PFSK-1 (cell line): Measurements from ENCODE around the gene MATCAP1.

Source experiments
- FOXP2 ChIP-seq: optimal IDR thresholded peaks from 2 replicates; pipeline ENCODE3; 2011; ENCODE audit warnings: borderline replicate concordance, control low read depth, inconsistent platforms; ENCODE audit not compliant: insufficient read depth; ENCODE audit errors: extremely low read length, extremely low read depth
- POLR2AphosphoS5 ChIP-seq: IDR thresholded peaks from 2 replicates; pipeline ENCODE4 v1.6.1; 2012; ENCODE audit warnings: low read depth, mild to moderate bottlenecking, control low read depth, low read length, moderate library complexity
- REST ChIP-seq, 2 experiments: IDR thresholded peaks; 2 replicates each; pipeline versions ENCODE4 v1.6.1 to v1.8.0; 2011 to 2012; ENCODE audit warnings: low read depth in 2 of 2, low read length in 2 of 2, control low read depth in 1 of 2, inconsistent platforms in 1 of 2, mild to moderate bottlenecking in 1 of 2, moderate library complexity in 1 of 2; ENCODE audit not compliant: insufficient read depth in 1 of 2
- SIN3A ChIP-seq: IDR thresholded peaks from 2 replicates; pipeline ENCODE4 v1.6.1; 2012; ENCODE audit warnings: mild to moderate bottlenecking, low read length, moderate library complexity, borderline replicate concordance; ENCODE audit not compliant: insufficient read depth
- TAF1 ChIP-seq: IDR thresholded peaks from 2 replicates; pipeline ENCODE4 v1.6.1; 2012; ENCODE audit warnings: low read length, control low read depth, borderline replicate concordance; ENCODE audit not compliant: insufficient read depth

The MATCAP1 gene

DNA sequence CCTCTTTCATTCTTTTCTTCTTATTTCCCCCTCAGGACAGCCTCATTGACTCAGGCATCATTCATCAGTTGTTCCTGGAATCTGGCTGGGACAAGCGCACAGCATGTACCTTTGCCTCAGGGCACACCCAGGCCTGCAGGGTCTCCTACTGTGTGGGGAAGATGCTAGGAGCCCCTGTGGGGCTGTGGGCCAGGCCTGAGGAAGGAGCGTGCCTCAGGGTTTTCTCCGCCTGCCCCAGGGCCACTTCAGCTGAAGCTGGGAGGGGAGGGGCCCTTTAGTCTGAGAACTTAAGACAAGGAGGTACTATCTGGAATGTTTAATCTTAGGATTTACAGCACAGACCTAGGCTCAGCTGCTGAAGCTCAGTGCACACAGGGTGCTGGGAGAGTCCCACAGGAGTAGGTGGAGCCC lies 23.1 kb upstream of the MATCAP1 start:
- TF ChIP-seq FOXP2 (no peak), REST (IDR thresholded peaks at IDR 0.05; ENCODE audit: insufficient read depth in 1 of 2, low read depth in 2 of 2, low read length in 2 of 2) (no peak), TAF1 (no peak), SIN3A (no peak), POLR2AphosphoS5 (no peak)

DNA sequence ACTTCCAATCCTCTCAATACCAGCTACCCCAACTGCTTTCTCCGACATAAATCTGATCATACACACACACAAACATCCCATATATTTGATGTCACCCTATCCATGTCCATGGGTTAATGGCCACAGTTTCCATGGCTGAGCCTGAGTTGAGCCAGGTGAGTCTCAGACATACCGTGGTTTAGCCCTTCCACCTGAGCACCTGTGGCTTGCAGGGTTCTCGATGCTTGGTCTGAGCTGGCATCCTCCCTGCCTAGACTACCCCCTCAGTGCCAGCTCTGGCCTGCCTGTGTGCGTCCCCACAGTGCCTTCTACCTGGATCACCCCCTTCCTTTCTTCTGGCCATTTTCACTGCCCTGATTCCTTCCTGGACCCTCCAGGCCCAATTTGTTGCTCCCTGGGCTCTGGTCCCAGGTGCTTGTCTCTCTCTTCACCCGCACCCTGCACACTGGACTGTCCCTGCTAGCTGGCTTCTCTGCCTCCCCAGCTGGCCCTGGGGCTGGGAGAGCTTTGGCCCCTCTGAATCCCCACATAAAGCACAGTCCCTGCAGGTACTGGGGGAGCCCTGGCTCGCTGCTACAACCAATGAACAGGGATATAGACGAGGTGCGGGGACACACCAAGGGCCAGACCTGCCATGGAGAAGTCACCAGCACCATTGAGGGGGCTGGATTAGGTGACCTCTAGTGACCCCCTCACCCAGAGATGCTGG lies 22.5 kb upstream of the MATCAP1 start:
- TF ChIP-seq FOXP2, result no peak
- TF ChIP-seq SIN3A, result no peak
- TF ChIP-seq REST (IDR thresholded peaks at IDR 0.05; ENCODE audit: insufficient read depth in 1 of 2, low read depth in 2 of 2, low read length in 2 of 2), result no peak
- TF ChIP-seq POLR2AphosphoS5, result no peak; the same call in 1 of the 2 replicates
- no peak for TF ChIP-seq TAF1

GRCh38 chr16:67204076-67204475 lies 20.3 kb upstream of the MATCAP1 start:
- TF ChIP-seq TAF1 (no peak), REST (IDR thresholded peaks at IDR 0.05; ENCODE audit: insufficient read depth in 1 of 2, low read depth in 2 of 2, low read length in 2 of 2) (no peak), SIN3A (no peak), FOXP2 (no peak), POLR2AphosphoS5 (no peak)

DNA sequence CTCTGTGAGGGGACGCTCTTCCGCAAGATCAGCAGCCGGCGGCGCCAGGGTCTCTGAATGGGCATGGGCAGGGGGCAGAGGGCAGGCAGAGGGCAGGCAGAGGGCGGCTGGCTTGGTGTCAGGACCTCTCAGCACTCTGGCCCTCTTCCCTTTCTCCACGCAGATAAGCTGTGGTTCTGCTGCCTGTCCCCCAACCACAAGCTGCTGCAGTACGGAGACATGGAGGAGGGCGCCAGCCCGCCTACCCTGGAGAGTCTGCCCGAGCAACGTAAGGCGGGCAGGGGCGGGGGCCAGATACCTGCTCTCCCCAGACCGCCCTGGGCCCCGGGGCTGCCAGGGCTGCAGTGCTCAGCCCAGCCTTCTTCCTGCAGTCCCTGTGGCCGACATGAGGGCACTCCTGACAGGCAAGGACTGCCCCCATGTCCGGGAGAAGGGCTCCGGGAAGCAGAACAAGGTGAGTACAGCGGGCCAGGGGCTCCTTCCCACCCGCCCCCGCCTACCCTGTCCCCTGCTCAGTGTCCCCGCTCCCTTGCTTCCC lies 19.3 kb upstream of the MATCAP1 start:
- no peak for TF ChIP-seq POLR2AphosphoS5
- TF ChIP-seq REST (IDR thresholded peaks at IDR 0.05; ENCODE audit: insufficient read depth in 1 of 2, low read depth in 2 of 2, low read length in 2 of 2), result no peak
- TF ChIP-seq SIN3A, result no peak
- TF ChIP-seq FOXP2, result no peak
- TF ChIP-seq TAF1, result no peak
